ENCODE measurements around the gene PPP1R3F. TPM values are rescaled to one million over a fixed set of nuclear protein-coding genes. Genes with fewer than 3 reads are reported as not detected.

Gene PPP1R3F
- total RNA-seq, 1 experiment from 2014 or later: 3.6 TPM

GRCh38 chrX:49232525-49232924 is 37.1 kb upstream of the PPP1R3F start:
- Histone ChIP-seq H3K79me2 (ENCODE audit: low read depth) (no peaks in the 10 kb centered on the region), H3K4me1 (replicated peaks; ENCODE audit: insufficient read depth) (no peaks in the 10 kb centered on the region), H4K20me1 (ENCODE audit: insufficient read depth) (no peaks in the 10 kb centered on the region), H3K9me2 (ENCODE audit: insufficient read depth) (no peaks in the 10 kb centered on the region), H3K36me3 (ENCODE audit: low read depth) (no peaks in the 10 kb centered on the region), H3K27me3 (ENCODE audit: insufficient read depth, low read depth) (no peaks in the 10 kb centered on the region), H3K9me3 (ENCODE audit: insufficient read depth, low read depth) (no peaks in the 10 kb centered on the region), H3F3A (ENCODE audit: insufficient read depth, low read depth) (no peaks in the 10 kb centered on the region), H3K27ac (no peak overlapping the region), H3K4me2 (no peak overlapping the region), H2AFZ (no peak overlapping the region), H3K4me3 (no peak overlapping the region)
- intact Hi-C loops (cut with micrococcal nuclease; ENCODE audit: unreplicated experiment): no loop called here
- TF ChIP-seq CTCF (conservative IDR thresholded peaks at IDR 0.05): no peak
- TF ChIP-seq EZH2 (IDR thresholded peaks at IDR 0.05; ENCODE audit: low read depth): no peak
- no peak for DNase-seq
- BruUV-seq (replicated peaks): no TSS peak
- ChIA-PET CTCF (no interaction called here), POLR2A (ENCODE audit: unreplicated experiment) (no interaction called here)

DNA sequence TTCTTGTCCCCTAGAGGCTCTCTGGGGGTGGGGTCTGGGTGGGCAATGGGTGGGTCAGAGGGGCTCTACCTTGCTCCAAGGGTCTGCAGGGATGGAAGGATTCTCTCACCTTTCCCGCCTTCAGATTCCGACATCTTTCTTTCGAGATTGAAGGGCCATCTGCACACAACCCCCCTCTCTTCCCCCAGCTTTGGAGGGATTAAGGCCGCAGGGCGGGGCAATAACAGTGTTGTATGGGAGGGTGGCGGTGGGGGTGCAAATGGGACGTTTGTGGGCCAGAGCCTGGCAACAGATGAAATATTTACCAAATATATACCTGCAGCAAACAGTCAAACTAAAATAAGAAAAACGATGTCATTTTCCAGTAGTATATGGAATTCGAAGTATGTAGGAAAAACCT is 36.4 kb upstream of the PPP1R3F start, which contains the start of gene CACNA1F:
Gene CACNA1F (minus strand): TSS at position 165 of the 400 bp plus-strand sequence. CDS start 31 bp downstream, at position 134.
- no peaks in the 10 kb centered on the region for H3K36me3 ChIP-seq (ENCODE audit: low read depth)
- CTCF ChIA-PET: no interaction called here
- DNase-seq: no peak
- no peaks in the 10 kb centered on the region for H3K9me2 ChIP-seq (ENCODE audit: insufficient read depth)
- TF ChIP-seq CTCF (conservative IDR thresholded peaks at IDR 0.05): no peak
- TF ChIP-seq EZH2 (IDR thresholded peaks at IDR 0.05; ENCODE audit: low read depth): no peak
- no peaks in the 10 kb centered on the region for H3K4me1 ChIP-seq (replicated peaks; ENCODE audit: insufficient read depth)
- H3K4me3 ChIP-seq: no peak within 1 kb of the TSS
- H3F3A ChIP-seq (ENCODE audit: insufficient read depth, low read depth): no peaks in the 10 kb centered on the region
- intact Hi-C loops (cut with micrococcal nuclease; ENCODE audit: unreplicated experiment): no loop called here
- POLR2A ChIA-PET (ENCODE audit: unreplicated experiment): no interaction called here
- H3K27me3 ChIP-seq (ENCODE audit: insufficient read depth, low read depth): no peaks in the 10 kb centered on the region
- H4K20me1 ChIP-seq (ENCODE audit: insufficient read depth): no peaks in the 10 kb centered on the region
- no peak within 1 kb of the TSS for H3K4me2 ChIP-seq
- no TSS peak for BruUV-seq (replicated peaks)
- H3K27ac ChIP-seq: no peak within 1 kb of the TSS
- no peak within 1 kb of the TSS for H2AFZ ChIP-seq
- H3K9me3 ChIP-seq (ENCODE audit: insufficient read depth, low read depth): no peaks in the 10 kb centered on the region
- H3K79me2 ChIP-seq (ENCODE audit: low read depth): no peaks in the 10 kb centered on the region

DNA sequence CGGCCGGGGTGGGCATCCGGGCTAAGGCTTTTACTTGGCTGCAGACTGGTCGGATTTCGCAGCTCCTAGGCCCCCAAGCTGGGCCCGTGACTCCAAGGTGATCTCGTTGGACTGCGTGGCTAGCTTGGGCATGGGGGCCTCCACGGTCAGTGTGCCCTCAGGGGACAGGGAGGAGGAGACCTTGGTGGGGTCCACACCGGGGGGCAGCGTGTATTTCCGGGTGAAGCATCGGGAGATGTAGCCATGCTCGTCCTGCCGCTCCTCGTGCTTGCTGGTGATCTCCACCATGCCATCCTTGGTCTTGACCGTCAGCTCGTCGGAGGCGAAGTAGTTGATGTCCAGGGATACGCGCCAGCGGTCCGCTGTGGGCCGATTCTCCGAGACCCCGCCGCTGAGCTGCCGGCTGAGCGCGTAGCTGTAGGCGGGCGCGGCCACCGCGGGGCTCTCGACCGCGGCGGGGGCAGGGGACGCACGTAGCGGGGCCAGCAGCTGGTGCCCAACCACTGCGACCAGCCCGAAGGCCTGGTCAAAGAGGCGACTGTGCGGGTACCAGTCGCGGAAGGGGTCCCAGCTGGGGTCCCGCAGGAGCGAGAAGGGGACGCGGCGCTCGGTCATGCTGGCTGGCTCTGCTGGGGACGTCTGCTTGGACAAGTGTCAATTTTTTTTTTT is 35.6 kb upstream of the PPP1R3F start:
- Histone ChIP-seq H3K4me1 (replicated peaks; ENCODE audit: insufficient read depth) (no peaks in the 10 kb centered on the region), H4K20me1 (ENCODE audit: insufficient read depth) (no peaks in the 10 kb centered on the region), H3K79me2 (ENCODE audit: low read depth) (no peaks in the 10 kb centered on the region), H3F3A (ENCODE audit: insufficient read depth, low read depth) (no peaks in the 10 kb centered on the region), H3K4me3 (no peak overlapping the region), H2AFZ (no peak overlapping the region), H3K27ac (no peak overlapping the region), H3K9me3 (ENCODE audit: insufficient read depth, low read depth) (no peaks in the 10 kb centered on the region), H3K4me2 (no peak overlapping the region), H3K36me3 (ENCODE audit: low read depth) (no peaks in the 10 kb centered on the region), H3K27me3 (ENCODE audit: insufficient read depth, low read depth) (no peaks in the 10 kb centered on the region), H3K9me2 (ENCODE audit: insufficient read depth) (no peaks in the 10 kb centered on the region)
- no peak for DNase-seq
- BruUV-seq (replicated peaks): no TSS peak
- ChIA-PET CTCF (no interaction called here), POLR2A (ENCODE audit: unreplicated experiment) (no interaction called here)
- TF ChIP-seq EZH2 (IDR thresholded peaks at IDR 0.05; ENCODE audit: low read depth) (no peak), CTCF (conservative IDR thresholded peaks at IDR 0.05) (no peak)
- intact Hi-C loops (cut with micrococcal nuclease; ENCODE audit: unreplicated experiment): no loop called here
